Fibroblast of the aortic adventitia (primary cell): Measurements from ENCODE around the gene GDF10. TPM values are rescaled to one million over a fixed set of nuclear protein-coding genes. Genes with fewer than 3 reads are reported as not detected.

Experiments used
- DNase-seq: peaks from one replicate; pipeline ENCODE4 v3.0.0-alpha.2; 2010; ENCODE audit warnings: low read depth
- H3K4me3 ChIP-seq: 2 replicates; pipeline ENCODE4 v1.5.1; 2011; ENCODE audit warnings: low read depth, mild to moderate bottlenecking, control low read depth, low read length, moderate library complexity
- total RNA-seq: library from RNA; depleted of rRNA; stranded (reverse); fragments of >200 nt; gene quantifications from 2 replicates; pipeline ENCODE4 v1.2.3, GENCODE V29; 2012; ENCODE audit warnings: low replicate concordance
- TF ChIP-seq, protein P1 (sequence below): IDR thresholded peaks from 2 replicates; pipeline ENCODE4 v1.5.1; 2011; ENCODE audit warnings: mild to moderate bottlenecking, low read length, control low read depth, inconsistent platforms; ENCODE audit not compliant: insufficient read depth

GDF10 gene, protein sequence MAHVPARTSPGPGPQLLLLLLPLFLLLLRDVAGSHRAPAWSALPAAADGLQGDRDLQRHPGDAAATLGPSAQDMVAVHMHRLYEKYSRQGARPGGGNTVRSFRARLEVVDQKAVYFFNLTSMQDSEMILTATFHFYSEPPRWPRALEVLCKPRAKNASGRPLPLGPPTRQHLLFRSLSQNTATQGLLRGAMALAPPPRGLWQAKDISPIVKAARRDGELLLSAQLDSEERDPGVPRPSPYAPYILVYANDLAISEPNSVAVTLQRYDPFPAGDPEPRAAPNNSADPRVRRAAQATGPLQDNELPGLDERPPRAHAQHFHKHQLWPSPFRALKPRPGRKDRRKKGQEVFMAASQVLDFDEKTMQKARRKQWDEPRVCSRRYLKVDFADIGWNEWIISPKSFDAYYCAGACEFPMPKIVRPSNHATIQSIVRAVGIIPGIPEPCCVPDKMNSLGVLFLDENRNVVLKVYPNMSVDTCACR
- total RNA-seq: 11.1 TPM in 1 of 2 replicates, not detected in the other

DNA sequence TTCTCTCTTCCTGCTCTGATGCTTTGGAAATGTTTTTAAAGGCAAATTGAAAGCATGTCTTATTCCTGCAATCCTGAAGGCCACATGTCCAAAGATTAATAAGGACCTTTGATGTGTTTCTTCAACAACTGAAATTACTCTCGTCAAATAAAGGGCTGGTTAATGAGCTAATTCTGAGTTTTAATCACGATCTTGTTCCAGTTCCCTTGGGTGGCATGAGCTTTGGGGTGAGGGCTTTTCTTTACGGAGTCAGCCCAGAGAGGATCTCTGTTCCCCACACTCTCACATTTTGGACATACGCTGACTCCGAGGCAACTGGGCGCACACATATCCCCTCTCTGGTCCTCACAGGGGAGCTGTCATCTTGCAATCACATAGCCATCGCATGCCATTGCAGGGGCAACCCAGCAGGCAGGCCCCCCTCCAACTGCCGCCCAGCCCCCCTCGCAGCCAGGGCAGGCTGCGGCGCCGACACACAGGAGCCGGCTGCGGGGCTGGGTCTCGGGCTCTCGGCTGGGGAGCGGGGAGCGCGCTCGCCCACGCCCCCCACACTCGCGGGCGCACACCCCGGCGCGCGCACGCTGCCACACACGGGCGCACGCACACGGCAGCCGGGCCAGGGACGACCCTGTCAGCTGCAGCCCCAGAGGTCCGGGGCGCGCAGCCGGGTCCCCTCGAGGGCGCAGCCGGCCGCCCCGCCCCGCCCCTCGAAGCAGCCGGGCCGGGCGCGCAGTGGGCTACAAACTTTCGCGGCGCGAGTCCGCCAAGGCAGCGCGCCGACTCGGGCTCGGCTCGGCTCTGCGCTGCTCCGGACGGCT lies at the start of gene GDF10:
Gene GDF10 (plus strand): TSS at position 587 of the 818 bp plus-strand sequence. CDS start 455 bp downstream, outside the sequence.
- TF ChIP-seq, protein P1, sequence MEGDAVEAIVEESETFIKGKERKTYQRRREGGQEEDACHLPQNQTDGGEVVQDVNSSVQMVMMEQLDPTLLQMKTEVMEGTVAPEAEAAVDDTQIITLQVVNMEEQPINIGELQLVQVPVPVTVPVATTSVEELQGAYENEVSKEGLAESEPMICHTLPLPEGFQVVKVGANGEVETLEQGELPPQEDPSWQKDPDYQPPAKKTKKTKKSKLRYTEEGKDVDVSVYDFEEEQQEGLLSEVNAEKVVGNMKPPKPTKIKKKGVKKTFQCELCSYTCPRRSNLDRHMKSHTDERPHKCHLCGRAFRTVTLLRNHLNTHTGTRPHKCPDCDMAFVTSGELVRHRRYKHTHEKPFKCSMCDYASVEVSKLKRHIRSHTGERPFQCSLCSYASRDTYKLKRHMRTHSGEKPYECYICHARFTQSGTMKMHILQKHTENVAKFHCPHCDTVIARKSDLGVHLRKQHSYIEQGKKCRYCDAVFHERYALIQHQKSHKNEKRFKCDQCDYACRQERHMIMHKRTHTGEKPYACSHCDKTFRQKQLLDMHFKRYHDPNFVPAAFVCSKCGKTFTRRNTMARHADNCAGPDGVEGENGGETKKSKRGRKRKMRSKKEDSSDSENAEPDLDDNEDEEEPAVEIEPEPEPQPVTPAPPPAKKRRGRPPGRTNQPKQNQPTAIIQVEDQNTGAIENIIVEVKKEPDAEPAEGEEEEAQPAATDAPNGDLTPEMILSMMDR: no peak
- H3K4me3 ChIP-seq: peak within 1 kb of the TSS; percentile 35
- no peak for DNase-seq

DNA sequence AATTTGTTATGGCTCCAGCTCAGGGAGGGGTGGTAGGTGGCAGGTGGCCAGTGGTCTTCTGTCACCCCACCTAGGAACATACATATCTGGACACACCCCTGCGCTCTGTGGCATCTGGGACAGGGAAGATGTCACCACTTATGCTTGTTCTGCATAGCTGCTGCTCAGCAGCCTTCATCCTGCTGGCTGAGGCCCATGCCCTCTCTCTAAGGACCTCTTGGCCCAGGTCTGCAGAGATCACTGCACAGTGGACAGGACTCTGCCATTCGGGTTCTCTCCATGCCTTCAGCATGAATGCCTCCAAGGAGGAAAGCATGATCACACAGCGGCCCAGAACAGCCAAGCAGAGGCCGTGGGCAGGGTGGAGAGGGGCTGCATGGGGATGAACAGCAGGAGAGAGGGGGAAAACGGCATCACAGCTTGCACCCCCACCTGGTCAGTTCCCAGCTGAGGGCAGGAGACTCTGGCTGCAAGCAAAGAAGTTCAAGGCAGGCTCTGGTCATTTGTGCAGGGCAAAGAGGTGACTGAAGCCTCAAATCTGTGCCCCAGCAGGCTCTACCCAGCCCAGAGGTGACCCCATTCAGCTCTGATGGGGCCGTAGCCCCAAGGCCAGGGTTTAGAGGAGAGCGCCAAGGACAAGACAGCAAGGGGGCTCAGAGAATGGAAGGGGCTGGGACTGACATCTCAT lies 47.8 kb upstream of the GDF10 start:
- no peak for DNase-seq
- H3K4me3 ChIP-seq: no peak overlapping the region
- TF ChIP-seq, protein P1: no peak

DNA sequence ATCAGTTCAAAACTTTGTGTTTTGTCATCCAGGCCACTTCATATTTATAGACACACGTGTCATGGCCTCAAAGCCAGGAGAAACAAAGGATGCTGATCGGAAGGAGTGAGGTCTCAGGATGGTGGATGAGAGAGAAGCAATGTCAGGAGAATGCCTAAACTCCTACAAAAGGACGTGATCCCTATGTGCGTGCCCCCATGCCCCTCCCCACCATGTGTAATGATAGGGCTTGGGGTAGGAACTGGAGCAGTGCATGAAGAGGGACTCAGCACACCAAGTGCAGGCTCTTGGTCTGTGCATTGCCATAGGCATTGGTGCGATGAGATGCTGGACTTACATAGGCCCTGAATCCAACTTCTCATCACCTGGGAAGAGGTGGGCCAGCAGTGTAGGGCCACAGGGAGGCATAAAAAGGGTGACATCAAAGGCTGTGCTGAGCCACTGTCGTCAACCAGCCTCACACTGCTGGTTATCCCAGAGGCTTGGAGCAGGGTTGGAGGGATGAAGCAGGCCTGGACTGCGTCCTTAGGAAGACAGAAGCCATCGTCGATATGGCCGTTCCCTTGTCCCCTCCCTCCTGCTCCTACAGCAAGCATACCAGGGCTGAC lies 46.9 kb upstream of the GDF10 start:
- TF ChIP-seq, protein P1: no peak
- DNase-seq: no peak
- H3K4me3 ChIP-seq: no peak overlapping the region

DNA sequence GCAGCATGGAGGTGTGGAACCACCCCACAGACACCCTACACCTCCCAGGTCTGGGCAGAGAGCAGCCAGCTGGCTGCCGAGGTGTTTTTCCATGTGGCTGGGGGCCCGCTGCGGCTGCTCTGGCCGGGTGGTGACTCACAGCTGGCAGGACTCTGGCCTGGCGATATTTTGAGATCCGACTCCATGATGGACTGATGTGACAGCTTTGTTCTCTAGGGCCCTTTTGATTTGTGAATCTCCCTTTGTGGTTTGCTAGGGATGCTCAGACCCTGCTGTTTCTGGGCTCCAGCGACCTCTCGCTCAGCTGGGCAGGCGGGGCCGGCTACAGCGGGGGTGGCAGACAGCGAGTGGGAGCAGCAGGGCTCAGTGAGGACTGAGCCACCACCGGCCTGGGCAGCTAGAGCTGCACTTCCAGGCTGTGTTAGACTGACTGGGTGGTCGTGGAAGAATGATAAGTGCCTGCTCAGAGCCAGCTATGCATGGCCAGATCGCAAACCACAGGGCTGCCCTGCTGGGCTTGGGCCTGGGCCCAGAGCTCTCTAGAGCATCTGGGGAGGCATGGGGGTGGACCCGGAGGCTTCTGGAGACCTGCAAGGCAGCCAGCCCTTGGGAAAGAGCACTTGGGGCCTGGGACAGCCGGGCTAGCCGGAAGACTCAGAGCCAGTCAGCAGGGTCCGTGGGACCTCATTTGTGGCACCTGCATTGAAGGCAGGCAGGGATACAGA lies 46.2 kb upstream of the GDF10 start:
- TF ChIP-seq, protein P1: no peak
- DNase-seq: peak; percentile 33
- no peak overlapping the region for H3K4me3 ChIP-seq

DNA sequence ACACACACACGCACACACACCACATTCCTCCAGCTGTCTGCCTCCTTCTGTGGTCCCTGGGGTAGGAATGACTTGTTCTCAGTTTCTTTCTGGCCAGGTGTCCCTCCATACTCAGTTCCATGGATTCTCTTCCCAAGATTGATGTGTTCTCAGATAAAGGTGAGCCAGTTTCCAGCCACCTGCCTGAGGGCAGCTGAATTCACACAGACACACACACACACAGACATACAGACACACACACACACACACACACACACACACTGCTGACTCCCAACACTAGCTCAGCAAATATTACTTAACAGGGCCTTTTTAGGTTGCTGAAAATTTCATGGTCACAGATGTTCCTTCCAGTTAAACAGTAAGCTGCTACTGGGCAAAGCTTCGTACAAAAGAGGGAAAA lies 45.4 kb upstream of the GDF10 start:
- TF ChIP-seq, protein P1: no peak
- DNase-seq: no peak
- H3K4me3 ChIP-seq: no peak overlapping the region
